GM12872 (cell line): ENCODE results near the gene CRYZL1.
A peak's percentile ranks its signal among the peaks of the same experiment; 100 is the strongest.

Experiments
- TF ChIP-seq, protein P1 (sequence below): IDR thresholded peaks from 3 replicates; pipeline ENCODE4 v1.5.1; 2011; ENCODE audit warnings: low read depth, mild to moderate bottlenecking, low read length, moderate library complexity; ENCODE audit not compliant: insufficient read depth

The CRYZL1 gene

DNA sequence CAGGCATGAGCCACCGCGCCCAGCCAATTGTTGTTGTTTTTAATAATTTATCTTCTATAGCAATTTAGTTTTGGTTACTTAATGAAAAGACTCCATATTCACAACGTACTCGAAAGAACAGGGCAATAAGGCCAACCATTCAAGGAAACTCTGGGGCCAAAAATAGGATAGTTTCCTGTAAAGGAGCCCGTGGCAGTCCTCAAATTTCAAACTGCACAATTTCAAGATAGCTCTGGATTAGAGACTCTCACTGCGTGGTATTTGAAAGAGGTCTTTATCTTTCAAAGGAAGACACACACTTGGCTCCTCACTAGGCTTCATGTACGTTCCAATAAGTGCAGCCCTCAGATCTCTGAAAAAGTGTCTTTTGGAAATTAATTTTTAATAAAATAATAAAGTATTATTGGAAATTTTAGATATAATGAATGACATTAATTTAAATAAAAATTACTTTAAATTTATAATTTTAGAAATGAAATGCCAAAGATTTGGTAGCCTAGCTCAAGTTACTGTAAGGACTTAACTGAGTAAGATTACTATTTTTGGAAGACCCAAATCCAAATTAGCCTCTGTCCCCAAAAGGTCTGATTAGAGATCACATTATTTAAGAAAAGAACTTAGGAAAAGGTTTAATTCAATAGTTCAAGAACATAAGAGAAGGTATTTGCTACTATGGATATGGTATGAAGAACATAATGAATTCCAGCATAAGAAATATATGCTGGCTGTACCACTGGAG is 30.4 kb downstream of the CRYZL1 start:
- TF ChIP-seq, protein P1, sequence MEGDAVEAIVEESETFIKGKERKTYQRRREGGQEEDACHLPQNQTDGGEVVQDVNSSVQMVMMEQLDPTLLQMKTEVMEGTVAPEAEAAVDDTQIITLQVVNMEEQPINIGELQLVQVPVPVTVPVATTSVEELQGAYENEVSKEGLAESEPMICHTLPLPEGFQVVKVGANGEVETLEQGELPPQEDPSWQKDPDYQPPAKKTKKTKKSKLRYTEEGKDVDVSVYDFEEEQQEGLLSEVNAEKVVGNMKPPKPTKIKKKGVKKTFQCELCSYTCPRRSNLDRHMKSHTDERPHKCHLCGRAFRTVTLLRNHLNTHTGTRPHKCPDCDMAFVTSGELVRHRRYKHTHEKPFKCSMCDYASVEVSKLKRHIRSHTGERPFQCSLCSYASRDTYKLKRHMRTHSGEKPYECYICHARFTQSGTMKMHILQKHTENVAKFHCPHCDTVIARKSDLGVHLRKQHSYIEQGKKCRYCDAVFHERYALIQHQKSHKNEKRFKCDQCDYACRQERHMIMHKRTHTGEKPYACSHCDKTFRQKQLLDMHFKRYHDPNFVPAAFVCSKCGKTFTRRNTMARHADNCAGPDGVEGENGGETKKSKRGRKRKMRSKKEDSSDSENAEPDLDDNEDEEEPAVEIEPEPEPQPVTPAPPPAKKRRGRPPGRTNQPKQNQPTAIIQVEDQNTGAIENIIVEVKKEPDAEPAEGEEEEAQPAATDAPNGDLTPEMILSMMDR = no peak

GRCh38 chr21:33608559-33608958 is 33.0 kb downstream of the CRYZL1 start:
- TF ChIP-seq, protein P1 = no peak

DNA sequence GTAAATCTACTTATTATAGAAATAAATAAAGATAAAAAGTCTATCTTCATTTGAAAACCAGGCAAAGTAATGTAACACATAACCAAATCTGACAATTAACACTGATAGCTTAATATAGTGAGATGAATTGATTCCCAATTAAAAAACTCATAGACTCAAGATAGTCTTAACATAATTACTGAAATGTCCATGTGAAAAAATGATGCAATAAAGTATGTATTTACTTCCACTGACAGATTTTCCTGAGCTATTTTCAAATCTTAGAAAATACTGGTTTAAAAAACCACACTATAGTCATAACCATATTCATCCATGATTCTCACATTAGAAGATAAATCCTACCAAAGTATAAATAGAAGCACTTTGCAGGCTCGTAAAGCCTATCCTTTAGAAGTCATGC is 43.5 kb downstream of the CRYZL1 start:
- TF ChIP-seq, protein P1 = no peak

- TF ChIP-seq, protein P1 = peak; percentile 12; the same call in 1 of the 3 replicates
These were observed 52.8 kb downstream of the CRYZL1 start, which contains the start of gene DONSON for GRCh38 chr21:33588485-33589335. TSS of gene DONSON (minus strand) at chr21:33588684. CDS start at chr21:33588641, 43 bp downstream.

- TF ChIP-seq, protein P1 = no peak
These were observed 53.6 kb downstream of the CRYZL1 start for GRCh38 chr21:33587792-33588484.

DNA sequence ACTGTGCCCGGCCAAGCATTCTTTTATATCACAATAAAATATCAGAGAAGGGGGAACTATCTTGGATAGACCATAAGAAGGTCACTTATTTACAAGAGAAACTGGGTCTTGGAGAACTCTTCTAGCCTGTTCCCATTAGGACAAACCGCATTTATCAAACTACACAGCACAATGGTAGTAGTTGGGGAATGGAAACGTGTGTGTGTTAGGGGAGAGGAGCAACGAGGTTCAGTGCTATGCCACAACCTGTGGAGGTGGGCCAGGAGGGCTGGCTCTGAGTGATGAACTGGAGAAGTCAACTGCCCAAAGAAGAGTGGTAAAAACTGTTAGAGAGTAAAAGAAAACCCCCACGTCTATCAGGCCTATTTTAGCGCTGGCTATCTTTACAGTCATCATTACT is 54.6 kb downstream of the CRYZL1 start:
- TF ChIP-seq, protein P1 = no peak

GRCh38 chr21:33584455-33584854 is 57.1 kb downstream of the CRYZL1 start:
- TF ChIP-seq, protein P1 = no peak
